Measurements from ENCODE around the gene SLC25A33. TPM values are rescaled to one million over a fixed set of nuclear protein-coding genes. Genes with fewer than 3 reads are reported as not detected.
"Not testable (repeated sequence)": the region's sequence is repeated elsewhere in the genome, so short reads cannot be mapped to it uniquely, and the experiment has no call there.

Gene SLC25A33
- total RNA-seq, 2 experiments from 2014 or later = 3.3 to 3.9 TPM

- no peak for ATAC-seq (ENCODE audit: low read depth)
- no peaks in the 10 kb centered on the region for H3K27me3 Mint-ChIP-seq
- DNase-seq = no peak
- POLR2A ChIA-PET = no interaction called here
- H3K36me3 Mint-ChIP-seq = peaks cover 22% of the 10 kb centered on the region
- no peaks in the 10 kb centered on the region for H3K9me3 Mint-ChIP-seq
- no peak overlapping the region for H3K27ac Mint-ChIP-seq
- H3K4me3 Mint-ChIP-seq = no peak overlapping the region
- H3K4me1 Mint-ChIP-seq = peaks cover 11% of the 10 kb centered on the region
Observed at GRCh38 chr1:9553736-9554144, 14.5 kb downstream of the SLC25A33 start.

- ATAC-seq (ENCODE audit: low read depth) (no peak), DNase-seq (no peak)
- H3K4me1 Mint-ChIP-seq = peaks cover 21% of the 10 kb centered on the region
- H3K36me3 Mint-ChIP-seq = peaks cover 23% of the 10 kb centered on the region
- no peak overlapping the region for H3K4me3 Mint-ChIP-seq
- H3K27me3 Mint-ChIP-seq = no peaks in the 10 kb centered on the region
- POLR2A ChIA-PET = no interaction called here
- H3K9me3 Mint-ChIP-seq = no peaks in the 10 kb centered on the region
- no peak overlapping the region for H3K27ac Mint-ChIP-seq
Observed at GRCh38 chr1:9555942-9556341, 16.7 kb downstream of the SLC25A33 start.

GRCh38 chr1:9557624-9558023 is 18.4 kb downstream of the SLC25A33 start:
- no peak for ATAC-seq (ENCODE audit: low read depth)
- H3K4me3 Mint-ChIP-seq = no peak overlapping the region
- no peak for DNase-seq
- no peak overlapping the region for H3K27ac Mint-ChIP-seq
- no peaks in the 10 kb centered on the region for H3K9me3 Mint-ChIP-seq
- no peaks in the 10 kb centered on the region for H3K27me3 Mint-ChIP-seq
- peaks cover 23% of the 10 kb centered on the region for H3K36me3 Mint-ChIP-seq
- POLR2A ChIA-PET = interaction anchor here (0.5 to 0.9 kb wide), 2 partner anchors 62 to 915 kb away, joined by 3 read pairs; partner anchors contain the start of gene DFFA
- peaks cover 19% of the 10 kb centered on the region for H3K4me1 Mint-ChIP-seq

- POLR2A ChIA-PET = interaction anchor here (0.9 kb wide), 1 partner anchor 63 kb away, joined by 3 read pairs; no protein-coding TSS in a partner anchor
- DNase-seq = no peak
Observed at GRCh38 chr1:9558271-9558945, 19.1 kb downstream of the SLC25A33 start.

GRCh38 chr1:9558946-9559545 is 19.8 kb downstream of the SLC25A33 start:
- Mint-ChIP-seq H3K27me3 (no peaks in the 10 kb centered on the region), H3K4me1 (peaks cover 19% of the 10 kb centered on the region), H3K27ac (peak overlapping the region; percentile 67), H3K4me3 (peak overlapping the region; percentile 38), H3K9me3 (no peaks in the 10 kb centered on the region), H3K36me3 (peaks cover 29% of the 10 kb centered on the region)
- POLR2A ChIA-PET = no interaction called here
- DNase-seq (no peak), ATAC-seq (ENCODE audit: low read depth) (no peak)

More at GRCh38 chr1:9558271-9558945, 19.1 kb downstream of the SLC25A33 start:
- Mint-ChIP-seq H3K27ac (peak overlapping the region; percentile 67), H3K36me3 (peaks cover 26% of the 10 kb centered on the region), H3K9me3 (no peaks in the 10 kb centered on the region), H3K27me3 (no peaks in the 10 kb centered on the region), H3K4me1 (peaks cover 19% of the 10 kb centered on the region), H3K4me3 (peak overlapping the region; percentile 38)
- peak; percentile 75 for ATAC-seq (ENCODE audit: low read depth)

- Mint-ChIP-seq H3K27me3 (no peaks in the 10 kb centered on the region), H3K27ac (no peak overlapping the region), H3K4me1 (peaks cover 19% of the 10 kb centered on the region), H3K4me3 (peak overlapping the region; percentile 19), H3K36me3 (peaks cover 29% of the 10 kb centered on the region), H3K9me3 (no peaks in the 10 kb centered on the region)
- POLR2A ChIA-PET = interaction anchor here (0.7 kb wide), 1 partner anchor 1865 kb away, joined by 3 read pairs; no protein-coding TSS in a partner anchor
- DNase-seq (no peak), ATAC-seq (ENCODE audit: low read depth) (no peak)
Observed at GRCh38 chr1:9559673-9560072, 20.4 kb downstream of the SLC25A33 start.

- not testable (repeated sequence) for H3K27me3 Mint-ChIP-seq; H3K27ac Mint-ChIP-seq; H3K9me3 Mint-ChIP-seq; H3K4me3 Mint-ChIP-seq; DNase-seq; ATAC-seq (ENCODE audit: low read depth)
- H3K4me1 Mint-ChIP-seq = peaks cover 19% of the 10 kb centered on the region
- H3K36me3 Mint-ChIP-seq = peaks cover 29% of the 10 kb centered on the region
- POLR2A ChIA-PET = interaction anchor here (0.7 kb wide), 1 partner anchor 1865 kb away, joined by 3 read pairs; no protein-coding TSS in a partner anchor
Observed at GRCh38 chr1:9560090-9560489, 20.8 kb downstream of the SLC25A33 start.

GRCh38 chr1:9561429-9561828 is 22.2 kb downstream of the SLC25A33 start:
- H3K4me1 Mint-ChIP-seq = peaks cover 19% of the 10 kb centered on the region
- no peak overlapping the region for H3K4me3 Mint-ChIP-seq
- DNase-seq (no peak), ATAC-seq (ENCODE audit: low read depth) (no peak)
- peaks cover 21% of the 10 kb centered on the region for H3K36me3 Mint-ChIP-seq
- no peaks in the 10 kb centered on the region for H3K27me3 Mint-ChIP-seq
- no peak overlapping the region for H3K27ac Mint-ChIP-seq
- H3K9me3 Mint-ChIP-seq = no peaks in the 10 kb centered on the region
- POLR2A ChIA-PET = no interaction called here

GRCh38 chr1:9569267-9569666 is 30.0 kb downstream of the SLC25A33 start:
- no peak overlapping the region for H3K4me3 Mint-ChIP-seq
- ATAC-seq (ENCODE audit: low read depth) = no peak
- H3K36me3 Mint-ChIP-seq = peaks cover 3% of the 10 kb centered on the region
- POLR2A ChIA-PET = no interaction called here
- H3K27ac Mint-ChIP-seq = no peak overlapping the region
- no peak for DNase-seq
- H3K27me3 Mint-ChIP-seq = no peaks in the 10 kb centered on the region
- H3K4me1 Mint-ChIP-seq = peaks cover 2% of the 10 kb centered on the region
- no peaks in the 10 kb centered on the region for H3K9me3 Mint-ChIP-seq

- H3K4me3 Mint-ChIP-seq; ATAC-seq (ENCODE audit: low read depth); H3K36me3 Mint-ChIP-seq; POLR2A ChIA-PET; DNase-seq; H3K4me1 Mint-ChIP-seq; H3K9me3 Mint-ChIP-seq; H3K27ac Mint-ChIP-seq; H3K27me3 Mint-ChIP-seq: not testable (repeated sequence)
Observed at GRCh38 chr1:9570886-9571529, 31.7 kb downstream of the SLC25A33 start.

- Mint-ChIP-seq H3K4me3 (no peak overlapping the region), H3K4me1 (peaks cover 2% of the 10 kb centered on the region), H3K36me3 (peaks cover 2% of the 10 kb centered on the region), H3K27me3 (no peaks in the 10 kb centered on the region), H3K9me3 (no peaks in the 10 kb centered on the region), H3K27ac (no peak overlapping the region)
- DNase-seq = no peak
- POLR2A ChIA-PET = interaction anchor here (0.6 kb wide), 1 partner anchor 72 kb away, joined by 3 read pairs; no protein-coding TSS in a partner anchor
- no peak for ATAC-seq (ENCODE audit: low read depth)
Observed at GRCh38 chr1:9573723-9574122, 34.5 kb downstream of the SLC25A33 start.

- no peaks in the 10 kb centered on the region for H3K36me3 Mint-ChIP-seq
- DNase-seq (no peak), ATAC-seq (ENCODE audit: low read depth) (no peak)
- POLR2A ChIA-PET = interaction anchor here (0.6 kb wide), 2 partner anchors 460 to 738 kb away, joined by 3 read pairs; no protein-coding TSS in a partner anchor
- no peak overlapping the region for H3K4me3 Mint-ChIP-seq
- H3K9me3 Mint-ChIP-seq = no peaks in the 10 kb centered on the region
- H3K27ac Mint-ChIP-seq = no peak overlapping the region
- no peaks in the 10 kb centered on the region for H3K27me3 Mint-ChIP-seq
- H3K4me1 Mint-ChIP-seq = no peaks in the 10 kb centered on the region
Observed at GRCh38 chr1:9575486-9575885, 36.2 kb downstream of the SLC25A33 start.

GRCh38 chr1:9576903-9577302 is 37.6 kb downstream of the SLC25A33 start:
- no peaks in the 10 kb centered on the region for H3K27me3 Mint-ChIP-seq
- H3K36me3 Mint-ChIP-seq = peaks cover 3% of the 10 kb centered on the region
- DNase-seq (no peak), ATAC-seq (ENCODE audit: low read depth) (no peak)
- no peaks in the 10 kb centered on the region for H3K4me1 Mint-ChIP-seq
- H3K27ac Mint-ChIP-seq = no peak overlapping the region
- H3K9me3 Mint-ChIP-seq = no peaks in the 10 kb centered on the region
- POLR2A ChIA-PET = no interaction called here
- no peak overlapping the region for H3K4me3 Mint-ChIP-seq

All from activated naive CD8-positive, alpha-beta T cell treated with anti-CD3 and anti-CD28 coated beads, Interleukin-2, amount 10 ng/mL, durations not matched to agents 7 days and 5 days (primary cell).